Measurements from ENCODE around the gene CHST1.

- TF ChIP-seq ISL1 (CRISPR knock-in tag; IDR thresholded peaks at IDR 0.05) (no peak), POU6F1 (CRISPR knock-in tag; IDR thresholded peaks at IDR 0.05; ENCODE audit: borderline replicate concordance, low read depth) (no peak), RARB (CRISPR knock-in tag; IDR thresholded peaks at IDR 0.05) (no peak)
Measured at GRCh38 chr11:45616802-45617549, 48.4 kb downstream of the CHST1 start.
